Measurements from ENCODE around the gene MT1G. TPM values are rescaled to one million over a fixed set of nuclear protein-coding genes. Genes with fewer than 3 reads are reported as not detected.
A peak's percentile ranks its signal among the peaks of the same experiment; 100 is the strongest.

Gene MT1G
- total RNA-seq, 1 donor from 2014 or later: 36.6 TPM

GRCh38 chr16:56639045-56639444, 28.8 kb downstream of the MT1G start:
- Histone ChIP-seq H3K4me3 (no peak overlapping the region), H3K36me3 (no peaks in the 10 kb centered on the region), H3K4me1 (peaks cover 6 to 24% of the 10 kb centered on the region in 2 donors), H3K9me3 (no peaks in the 10 kb centered on the region), H3K27me3 (no peaks in the 10 kb centered on the region), H3K27ac (peak overlapping the region in 1 of 2 donors; percentile 82)
- no peak for DNase-seq (ENCODE audit: low spot score in 2 of 2)
- intact Hi-C loops (cut with DNase I): loop anchor here (10.0 kb wide), 1 partner anchor 546 kb away; the partner anchor contains the start of genes PSME3IP1 and RSPRY1
- TF ChIP-seq CTCF (IDR thresholded peaks at IDR 0.05): no peak

- Histone ChIP-seq H3K9me3 (no peaks in the 10 kb centered on the region), H3K27me3 (no peaks in the 10 kb centered on the region), H3K4me1 (peaks cover 5 to 16% of the 10 kb centered on the region in 2 donors), H3K27ac (peak within 1 kb of the TSS; percentile 72 to 82), H3K4me3 (peak within 1 kb of the TSS; percentile 60 to 64), H3K36me3 (no peaks in the 10 kb centered on the region)
- DNase-seq (ENCODE audit: low spot score in 2 of 2): peak; percentile 50 to 91
- intact Hi-C loops (cut with DNase I): loop anchor here (1.0 to 10.0 kb wide), 2 partner anchors 30 to 547 kb away; partner anchors contain the start of genes MT2A, PSME3IP1 and RSPRY1
- no peak for TF ChIP-seq CTCF (IDR thresholded peaks at IDR 0.05)
Measured at GRCh38 chr16:56637814-56638750, 29.8 kb downstream of the MT1G start, which contains the start of gene MT1A. Gene MT1A (plus strand): TSS chr16:56638666. CDS start chr16:56638739, 73 bp downstream.

GRCh38 chr16:56636616-56637413, 31.1 kb downstream of the MT1G start:
- Histone ChIP-seq H3K4me1 (peaks cover 8 to 12% of the 10 kb centered on the region in 2 donors), H3K9me3 (no peaks in the 10 kb centered on the region), H3K36me3 (no peaks in the 10 kb centered on the region), H3K27me3 (no peaks in the 10 kb centered on the region), H3K27ac (peak overlapping the region in 1 of 2 donors; percentile 82), H3K4me3 (no peak overlapping the region)
- no peak for DNase-seq (ENCODE audit: low spot score in 2 of 2)
- intact Hi-C loops (cut with DNase I): loop anchor here (10.0 kb wide), 1 partner anchor 548 kb away; the partner anchor contains the start of genes PSME3IP1 and RSPRY1
- TF ChIP-seq CTCF (IDR thresholded peaks at IDR 0.05): no peak

GRCh38 chr16:56635441-56635967, 32.4 kb downstream of the MT1G start:
- Histone ChIP-seq H3K27ac (no peak overlapping the region), H3K4me3 (no peak overlapping the region), H3K9me3 (no peaks in the 10 kb centered on the region), H3K36me3 (no peaks in the 10 kb centered on the region), H3K4me1 (peaks cover 12 to 15% of the 10 kb centered on the region in 2 donors), H3K27me3 (no peaks in the 10 kb centered on the region)
- DNase-seq (ENCODE audit: low spot score in 2 of 2): no peak
- no peak for TF ChIP-seq CTCF (IDR thresholded peaks at IDR 0.05)
- intact Hi-C loops (cut with DNase I): loop anchor here (10.0 kb wide), 1 partner anchor 549 kb away; the partner anchor contains the start of genes PSME3IP1 and RSPRY1
